GM10266 (cell line): ENCODE measurements around the gene SEMA5A.

Experiments used
- DNase-seq: peaks from one replicate; pipeline ENCODE4 v3.0.0; 2012; ENCODE audit errors: extremely low spot score
- CTCF ChIP-seq: IDR thresholded peaks from 2 replicates; pipeline ENCODE4 v1.5.1; 2012; ENCODE audit warnings: mild to moderate bottlenecking, low read depth; ENCODE audit not compliant: control insufficient read depth, insufficient read depth; ENCODE audit errors: missing control alignments

Gene SEMA5A

GRCh38 chr5:9375756-9376155 is 170.1 kb downstream of the SEMA5A start:
- TF ChIP-seq CTCF: no peak
- no peak for DNase-seq

GRCh38 chr5:9374025-9374424 is 171.8 kb downstream of the SEMA5A start:
- DNase-seq: no peak
- no peak for TF ChIP-seq CTCF

GRCh38 chr5:9373571-9373970 is 172.3 kb downstream of the SEMA5A start:
- no peak for TF ChIP-seq CTCF
- no peak for DNase-seq

GRCh38 chr5:9370256-9370655 is 175.6 kb downstream of the SEMA5A start:
- no peak for DNase-seq
- no peak for TF ChIP-seq CTCF

- TF ChIP-seq CTCF: no peak
These were observed 180.4 kb downstream of the SEMA5A start for GRCh38 chr5:9365512-9365911.

GRCh38 chr5:9363449-9363848 is 182.4 kb downstream of the SEMA5A start:
- DNase-seq: no peak
- TF ChIP-seq CTCF: no peak

More at GRCh38 chr5:9365512-9365911, 180.4 kb downstream of the SEMA5A start:
- DNase-seq: no peak

GRCh38 chr5:9363026-9363425 is 182.8 kb downstream of the SEMA5A start:
- no peak for TF ChIP-seq CTCF
- DNase-seq: peak; percentile 31

GRCh38 chr5:9362600-9362999 is 183.3 kb downstream of the SEMA5A start:
- peak; percentile 14 for DNase-seq
- no peak for TF ChIP-seq CTCF
